ENCODE measurements around the gene KLF3. TPM values are rescaled to one million over a fixed set of nuclear protein-coding genes. Genes with fewer than 3 reads are reported as not detected.

Gene KLF3
- total and polyA plus RNA-seq, 2 experiments from 2014 or later, result 15.0 to 16.5 TPM

GRCh38 chr4:38677441-38677840, 13.4 kb downstream of the KLF3 start (continued):
- no peak for TF ChIP-seq REST (IDR thresholded peaks at IDR 0.05; ENCODE audit: unreplicated experiment)
- TF ChIP-seq STAT1 (IDR thresholded peaks at IDR 0.05; ENCODE audit: unreplicated experiment), result no peak
- no peak for TF ChIP-seq ZNF114 (CRISPR knock-in tag; IDR thresholded peaks at IDR 0.05)

GRCh38 chr4:38678078-38678477, 14.1 kb downstream of the KLF3 start:
- H3K36me3 Mint-ChIP-seq (ENCODE audit: low read depth), result peaks cover 31% of the 10 kb centered on the region
- ATAC-seq (no peak), DNase-seq (ENCODE audit: low spot score) (no peak)
- H3K27ac Mint-ChIP-seq, result no peak overlapping the region
- peaks cover 13% of the 10 kb centered on the region; the same call in 1 of the 2 replicates for H3K36me3 ChIP-seq (ENCODE audit: insufficient read depth)
- H3F3A ChIP-seq (replicated peaks; ENCODE audit: low read depth), result no peaks in the 10 kb centered on the region
- no peaks in the 10 kb centered on the region for H3K27me3 ChIP-seq (ENCODE audit: insufficient read depth)
- no peak overlapping the region for H3K4me3 ChIP-seq
- no peak overlapping the region for H3K4me3 Mint-ChIP-seq
- H4K20me1 ChIP-seq (replicated peaks; ENCODE audit: insufficient read depth), result no peaks in the 10 kb centered on the region; the same call in 1 of the 2 replicates
- H2AFZ ChIP-seq, result no peak overlapping the region
- peaks cover 32% of the 10 kb centered on the region for H3K4me1 ChIP-seq (ENCODE audit: insufficient read depth)
- H3K79me2 ChIP-seq (replicated peaks; ENCODE audit: insufficient read depth), result peaks cover 74% of the 10 kb centered on the region
- peaks cover 6% of the 10 kb centered on the region for H3K27me3 Mint-ChIP-seq (ENCODE audit: insufficient read depth, low read depth, poor library complexity)
- no peaks in the 10 kb centered on the region for H3K9me2 ChIP-seq (ENCODE audit: insufficient read depth)
- peaks cover 32% of the 10 kb centered on the region for H3K4me1 Mint-ChIP-seq
- H3K4me2 ChIP-seq, result no peak overlapping the region
- TF ChIP-seq ZNF114 (CRISPR knock-in tag; IDR thresholded peaks at IDR 0.05) (no peak), ZNF331 (CRISPR knock-in tag; IDR thresholded peaks at IDR 0.05; ENCODE audit: low read depth) (no peak), ETS1 (IDR thresholded peaks at IDR 0.05) (no peak)
- H3K27ac ChIP-seq (ENCODE audit: low read depth), result no peak overlapping the region
- H3K9me3 Mint-ChIP-seq, result no peaks in the 10 kb centered on the region; the same call in 2 of the 3 replicates

- Mint-ChIP-seq H3K27ac (no peak overlapping the region), H3K27me3 (ENCODE audit: insufficient read depth, low read depth, poor library complexity) (peaks cover 7% of the 10 kb centered on the region), H3K4me1 (peaks cover 13% of the 10 kb centered on the region), H3K9me3 (no peaks in the 10 kb centered on the region; the same call in 2 of the 3 replicates), H3K36me3 (ENCODE audit: low read depth) (peaks cover 34% of the 10 kb centered on the region), H3K4me3 (no peak overlapping the region)
- H3K9me2 ChIP-seq (ENCODE audit: insufficient read depth), result no peaks in the 10 kb centered on the region
- no peak for DNase-seq (ENCODE audit: low spot score)
- no peak for ATAC-seq
- peaks cover 14% of the 10 kb centered on the region for H3K4me1 ChIP-seq (ENCODE audit: insufficient read depth)
- H4K20me1 ChIP-seq (replicated peaks; ENCODE audit: insufficient read depth), result no peaks in the 10 kb centered on the region; the same call in 1 of the 2 replicates
- no peak overlapping the region for H3K4me3 ChIP-seq
- no peaks in the 10 kb centered on the region for H3F3A ChIP-seq (replicated peaks; ENCODE audit: low read depth)
- H3K27me3 ChIP-seq (ENCODE audit: insufficient read depth), result no peaks in the 10 kb centered on the region
- H3K27ac ChIP-seq (ENCODE audit: low read depth), result no peak overlapping the region
- H3K79me2 ChIP-seq (replicated peaks; ENCODE audit: insufficient read depth), result peaks cover 70% of the 10 kb centered on the region
- H2AFZ ChIP-seq, result no peak overlapping the region
- peaks cover 13% of the 10 kb centered on the region; the same call in 1 of the 2 replicates for H3K36me3 ChIP-seq (ENCODE audit: insufficient read depth)
- H3K4me2 ChIP-seq, result no peak overlapping the region
- TF ChIP-seq REST (IDR thresholded peaks at IDR 0.05; ENCODE audit: unreplicated experiment), result no peak
- TF ChIP-seq NANOG (IDR thresholded peaks at IDR 0.05; ENCODE audit: borderline replicate concordance), result no peak
- TF ChIP-seq ETS1 (IDR thresholded peaks at IDR 0.05), result no peak
- no peak for TF ChIP-seq JUNB (IDR thresholded peaks at IDR 0.05; ENCODE audit: unreplicated experiment)
- no peak for TF ChIP-seq POLR2AphosphoS5 (IDR thresholded peaks at IDR 0.05; ENCODE audit: low read depth)
- TF ChIP-seq STAT1 (IDR thresholded peaks at IDR 0.05; ENCODE audit: unreplicated experiment), result no peak
- no peak for TF ChIP-seq ZNF114 (CRISPR knock-in tag; IDR thresholded peaks at IDR 0.05)
Measured at GRCh38 chr4:38679921-38680320, 15.9 kb downstream of the KLF3 start.
